ENCODE measurements around the gene AFAP1L1.

AFAP1L1 gene

DNA sequence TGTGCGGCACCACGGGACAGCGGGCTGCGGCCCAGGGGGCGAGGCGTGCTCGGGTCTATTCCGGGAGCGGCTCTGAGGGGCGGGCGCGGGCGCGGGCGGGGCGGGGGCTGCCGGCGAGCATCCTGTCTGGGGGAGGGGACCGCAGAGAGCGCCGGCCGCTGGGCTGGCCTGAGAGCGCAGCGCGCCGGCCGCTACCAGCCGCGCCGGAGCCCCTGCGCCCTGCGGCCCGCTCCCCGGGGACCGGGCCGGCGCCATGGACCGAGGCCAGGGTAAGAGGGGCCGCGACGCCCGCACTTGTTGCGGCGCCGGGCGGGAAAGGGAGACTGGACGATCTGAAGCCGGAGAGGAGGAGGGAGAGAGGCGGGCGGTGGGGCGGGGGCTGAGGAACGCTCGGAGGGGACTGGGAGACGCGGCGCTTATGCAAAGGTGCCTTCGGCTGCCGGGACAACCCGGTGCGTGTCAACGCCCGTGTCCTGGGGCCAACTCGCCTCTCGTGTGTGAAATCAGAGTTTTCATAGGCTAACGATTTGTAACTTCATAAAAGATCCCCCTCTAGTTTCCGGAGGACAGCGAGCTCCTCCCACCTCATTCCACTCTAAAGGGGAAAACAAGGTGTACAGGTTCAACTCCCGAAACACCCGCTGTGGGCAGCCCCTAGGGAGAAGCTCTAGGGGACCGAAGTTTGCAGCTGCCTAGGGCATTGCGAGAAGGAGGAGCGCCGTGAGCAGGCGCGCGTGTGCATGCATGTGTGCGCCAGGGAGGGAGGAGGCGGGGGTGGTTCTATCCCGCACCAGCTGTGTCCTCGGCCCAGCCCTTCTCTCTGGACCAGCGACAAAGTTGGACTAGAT, at the start of gene AFAP1L1:
AFAP1L1 (plus strand) TSS at position 144 of the 848 bp plus-strand sequence; CDS start at position 254, 110 bp downstream.
- peak; percentile 29 for DNase-seq (ENCODE audit: low spot score)

- peak; percentile 44 for DNase-seq (ENCODE audit: low spot score)
Measured at GRCh38 chr5:149223081-149223848, 48.4 kb upstream of the AFAP1L1 start.

- DNase-seq (ENCODE audit: low spot score) = no peak
Measured at GRCh38 chr5:149224282-149224681, 47.4 kb upstream of the AFAP1L1 start.

DNA sequence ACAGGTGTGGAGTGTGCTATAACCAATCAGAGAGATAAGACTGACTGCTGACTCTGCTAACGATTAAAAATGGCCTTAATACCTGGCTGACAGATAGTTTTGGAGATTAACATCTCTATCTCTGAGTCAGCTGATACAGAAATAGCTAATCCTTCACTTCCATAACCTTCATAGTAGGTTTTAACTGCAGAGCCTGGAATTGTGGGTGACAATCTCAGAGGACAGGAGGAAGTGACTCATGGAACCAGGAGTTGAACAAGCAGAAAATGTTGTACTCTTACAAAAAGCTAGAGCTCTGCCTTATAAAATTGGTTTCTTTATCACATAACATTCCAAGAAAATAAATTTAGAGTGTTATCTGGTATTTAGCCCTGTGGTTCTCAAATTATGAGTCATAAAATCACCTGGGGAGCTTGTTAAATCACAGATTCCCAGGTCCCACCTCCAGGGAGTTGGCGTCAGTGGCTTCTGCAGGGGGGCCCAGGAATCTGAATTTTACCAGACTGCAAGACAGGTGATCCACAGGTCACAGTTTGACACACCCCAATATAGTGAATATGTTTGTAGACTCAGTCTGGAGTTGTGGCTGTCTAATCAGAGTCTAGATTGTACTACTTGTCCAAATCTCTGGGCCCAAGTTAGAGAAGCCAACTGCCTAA, 44.4 kb upstream of the AFAP1L1 start:
- no peak for DNase-seq (ENCODE audit: low spot score)

- DNase-seq (ENCODE audit: low spot score) = peak; percentile 91
Measured at GRCh38 chr5:149228618-149229297, 42.9 kb upstream of the AFAP1L1 start.

DNA sequence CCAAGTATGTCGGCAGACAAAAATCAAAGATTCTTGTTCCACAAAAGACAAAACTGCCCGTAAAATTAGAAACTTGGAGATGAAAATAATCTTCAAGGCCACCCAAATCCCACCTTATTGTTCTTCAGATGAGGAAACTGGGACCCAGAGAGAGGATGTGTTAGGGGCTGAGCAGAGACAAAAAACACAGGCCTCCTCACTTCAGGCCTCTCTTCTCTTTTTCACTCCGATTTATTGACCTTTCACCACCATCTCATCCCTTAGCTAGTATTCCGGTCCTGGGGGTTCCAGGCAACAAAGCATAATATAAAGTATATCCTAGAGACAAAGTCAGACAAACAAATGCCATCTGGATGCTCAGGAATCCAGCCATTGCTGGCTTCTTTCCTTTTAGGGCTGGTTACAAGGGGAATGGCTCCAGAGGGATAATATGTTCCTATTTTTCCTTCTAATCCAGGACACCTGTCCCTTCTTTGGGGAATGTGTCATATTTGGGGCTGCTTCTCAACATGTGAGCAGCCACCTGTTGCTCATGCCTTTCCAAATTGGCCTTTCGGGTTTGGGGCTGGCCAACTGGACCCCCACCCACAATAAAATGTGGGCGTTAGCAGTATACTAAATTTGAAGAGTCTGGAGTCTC, 42.2 kb upstream of the AFAP1L1 start:
- no peak for DNase-seq (ENCODE audit: low spot score)

DNA sequence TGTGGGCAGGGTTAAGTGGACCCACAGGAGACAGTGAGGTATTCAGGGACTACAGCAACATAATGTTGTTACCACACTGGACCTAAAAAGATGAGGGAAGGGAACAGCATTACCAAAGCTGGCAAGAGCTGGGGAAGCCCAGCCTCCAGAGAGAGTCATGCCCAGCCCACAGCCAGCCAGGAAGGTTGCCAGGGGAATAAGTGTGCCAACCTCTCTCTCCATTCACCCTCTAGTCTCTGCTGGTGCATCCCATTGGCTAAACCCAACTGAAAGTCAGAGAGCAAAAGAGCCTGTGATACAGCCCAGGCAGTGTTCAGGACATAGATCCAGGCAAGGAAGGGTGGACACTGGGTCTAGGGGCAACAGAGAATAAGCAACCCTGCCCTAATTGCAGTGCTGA, 35.8 kb upstream of the AFAP1L1 start:
- peak; percentile 60 for DNase-seq (ENCODE audit: low spot score)

- DNase-seq (ENCODE audit: low spot score) = no peak
Measured at GRCh38 chr5:149237662-149238061, 34.0 kb upstream of the AFAP1L1 start.

DNA sequence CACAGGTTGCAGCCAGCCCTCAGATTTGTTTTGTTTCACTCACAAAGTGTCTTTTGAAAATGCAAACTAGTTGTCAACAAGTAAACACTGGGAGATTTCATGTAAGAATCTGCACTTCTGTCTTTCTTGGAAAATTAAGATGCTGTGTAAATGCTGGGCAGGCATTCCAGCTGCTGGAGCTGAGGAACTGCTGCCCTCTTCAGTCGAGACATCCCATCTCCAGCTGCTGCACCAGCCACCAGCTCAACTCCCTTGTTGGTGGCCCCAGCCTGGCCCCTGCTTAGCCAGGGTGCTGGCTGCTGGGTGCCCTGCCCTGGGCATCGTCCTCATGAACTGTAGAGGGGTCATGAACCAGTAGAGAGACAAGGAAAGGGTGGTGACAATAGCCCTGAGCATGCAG, 33.1 kb upstream of the AFAP1L1 start:
- DNase-seq (ENCODE audit: low spot score) = no peak

- DNase-seq (ENCODE audit: low spot score) = no peak
Measured at GRCh38 chr5:149239917-149240316, 31.7 kb upstream of the AFAP1L1 start.

DNA sequence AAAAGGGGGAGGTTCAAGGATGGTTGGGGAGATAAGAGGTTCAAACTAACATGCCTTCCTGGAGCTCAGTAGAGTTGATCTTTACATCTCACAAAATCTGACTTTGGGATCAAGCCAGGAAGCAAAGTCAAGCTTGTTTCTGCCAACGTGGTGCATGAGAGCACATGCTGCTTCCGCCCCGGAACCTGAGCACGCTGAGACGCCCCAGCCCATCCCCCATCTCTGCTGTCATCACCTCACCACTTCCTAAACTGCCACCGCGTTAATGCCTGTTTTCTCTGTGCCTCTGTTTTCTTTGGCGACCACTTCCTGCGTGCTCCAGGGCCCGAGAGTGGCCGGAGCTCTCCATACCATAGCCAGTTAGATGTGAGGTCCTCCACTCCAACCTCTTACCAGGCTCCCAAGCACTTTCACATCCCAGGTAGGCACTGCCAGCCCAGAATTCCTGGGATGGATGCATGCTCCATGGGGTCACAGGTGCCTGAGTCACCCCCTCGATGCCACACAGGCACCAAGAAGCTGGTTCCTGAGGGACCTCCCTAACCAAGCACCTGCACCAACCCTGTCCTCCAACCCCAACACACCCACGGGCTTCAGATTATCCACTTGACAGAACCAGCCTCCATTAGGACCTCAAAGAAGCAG, 31.2 kb upstream of the AFAP1L1 start:
- DNase-seq (ENCODE audit: low spot score) = no peak

DNA sequence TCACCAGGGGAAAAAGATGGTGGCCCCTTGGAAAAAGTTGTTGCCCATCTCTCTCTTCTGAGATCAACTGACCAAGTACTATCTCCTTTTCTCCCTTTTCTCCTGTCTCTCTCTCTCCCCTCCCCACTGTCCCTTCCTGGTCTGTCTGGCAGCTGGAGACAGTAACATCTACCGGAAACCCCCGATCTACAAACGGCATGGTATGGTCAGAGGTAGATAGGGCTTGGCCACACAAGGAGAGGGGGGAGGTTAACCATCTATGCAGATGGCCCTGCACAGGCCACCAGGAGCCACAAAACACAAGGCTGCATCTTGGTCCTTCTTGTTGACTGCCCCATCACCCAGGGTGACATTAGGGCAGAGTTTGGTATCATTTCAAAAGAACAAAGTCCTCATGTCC, 29.3 kb upstream of the AFAP1L1 start:
- DNase-seq (ENCODE audit: low spot score) = no peak

DNA sequence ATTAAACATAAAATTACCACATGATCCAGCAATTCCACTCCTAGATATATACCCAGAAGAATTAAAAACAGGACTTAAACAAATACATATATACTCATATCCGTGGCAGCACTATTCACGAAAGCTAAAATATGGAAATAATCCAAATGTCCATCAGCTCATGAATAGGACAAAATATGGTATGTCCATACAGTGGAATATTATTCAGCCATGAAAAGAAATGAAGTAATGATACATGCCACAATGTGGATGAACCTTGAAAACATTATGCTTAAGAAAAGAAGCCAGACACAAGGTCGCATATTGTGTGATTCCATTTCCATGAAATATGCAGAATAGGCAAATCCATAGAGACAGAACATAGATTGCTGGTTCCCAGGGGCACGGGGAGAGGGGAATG, 24.8 kb upstream of the AFAP1L1 start:
- no peak for DNase-seq (ENCODE audit: low spot score)

DNA sequence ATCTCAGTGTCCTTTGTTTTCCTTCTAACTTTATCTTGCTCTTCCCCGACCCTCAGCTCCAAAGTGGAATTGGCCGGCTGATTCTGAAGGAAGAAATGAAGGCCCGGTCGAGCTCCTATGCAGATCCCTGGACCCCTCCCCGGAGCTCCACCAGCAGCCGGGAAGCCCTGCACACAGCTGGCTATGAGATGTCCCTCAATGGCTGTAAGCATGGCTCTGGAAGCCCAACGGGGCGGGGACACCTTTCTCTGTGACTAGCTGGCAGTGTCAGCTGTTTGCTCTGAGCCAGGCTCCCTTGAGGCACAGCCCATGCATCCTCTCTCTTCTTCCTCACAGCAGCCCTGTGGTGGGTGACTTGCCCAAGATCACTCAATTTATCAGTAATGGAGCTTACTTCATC, 23.9 kb upstream of the AFAP1L1 start:
- DNase-seq (ENCODE audit: low spot score) = no peak

DNA sequence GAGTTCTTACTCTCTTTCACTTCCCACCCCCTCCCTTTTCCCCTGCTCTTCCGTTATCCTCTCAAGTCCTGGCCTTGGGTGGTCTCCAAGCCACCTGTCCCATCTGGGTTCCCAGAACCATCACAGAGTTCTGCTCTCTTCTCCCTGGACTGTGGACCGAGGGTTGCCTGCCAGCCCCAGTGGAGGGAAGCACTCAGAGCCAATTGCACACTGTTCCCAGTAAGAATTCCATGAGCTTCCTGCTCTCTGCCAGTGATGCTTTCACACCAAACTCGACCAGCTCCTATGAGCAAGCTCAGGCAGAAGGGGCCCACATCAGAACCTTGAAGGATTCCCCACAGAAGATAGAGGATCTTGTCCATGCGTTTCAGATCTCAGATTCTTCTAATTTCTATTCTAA, 20.1 kb upstream of the AFAP1L1 start:
- DNase-seq (ENCODE audit: low spot score) = no peak

GRCh38 chr5:149254506-149254905, 17.2 kb upstream of the AFAP1L1 start:
- DNase-seq (ENCODE audit: low spot score) = no peak

DNA sequence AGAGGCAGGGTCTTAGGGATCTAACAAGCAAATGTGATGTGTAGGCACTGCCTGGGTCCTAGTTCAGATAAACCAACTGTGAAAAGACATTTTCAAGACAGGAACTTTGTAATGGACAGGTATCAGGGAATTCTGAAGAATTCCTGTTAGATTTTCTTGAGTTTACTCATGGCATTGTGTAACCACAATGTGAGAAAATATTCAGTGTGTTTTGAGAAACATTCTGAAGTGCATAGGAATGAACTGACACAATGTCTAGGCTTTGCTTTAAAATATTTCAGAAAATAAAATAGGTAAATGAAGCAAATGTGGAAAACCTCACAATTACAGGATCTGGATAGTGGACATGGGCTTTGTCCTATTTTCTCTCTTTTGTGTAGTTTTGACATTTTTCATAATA, 15.2 kb upstream of the AFAP1L1 start:
- no peak for DNase-seq (ENCODE audit: low spot score)

DNA sequence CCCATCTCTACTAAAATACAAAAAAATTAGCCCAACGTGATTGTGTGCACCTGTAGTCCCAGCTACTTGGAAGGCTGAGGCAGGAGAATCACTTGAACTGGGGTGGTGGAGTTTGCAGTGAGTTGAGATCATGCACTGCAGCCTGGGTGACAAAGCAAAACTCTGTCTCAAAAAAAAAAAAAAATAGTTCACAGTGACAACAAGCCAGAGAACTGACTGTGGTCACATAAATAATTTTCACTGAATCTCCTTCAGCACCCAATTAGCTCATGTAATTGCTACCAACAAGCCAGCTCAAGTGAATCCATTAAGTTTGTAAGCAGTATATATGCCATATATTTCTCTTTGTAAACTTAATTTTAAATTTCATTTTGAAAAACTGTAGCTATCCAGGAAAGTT, 14.5 kb upstream of the AFAP1L1 start:
- no peak for DNase-seq (ENCODE audit: low spot score)

DNA sequence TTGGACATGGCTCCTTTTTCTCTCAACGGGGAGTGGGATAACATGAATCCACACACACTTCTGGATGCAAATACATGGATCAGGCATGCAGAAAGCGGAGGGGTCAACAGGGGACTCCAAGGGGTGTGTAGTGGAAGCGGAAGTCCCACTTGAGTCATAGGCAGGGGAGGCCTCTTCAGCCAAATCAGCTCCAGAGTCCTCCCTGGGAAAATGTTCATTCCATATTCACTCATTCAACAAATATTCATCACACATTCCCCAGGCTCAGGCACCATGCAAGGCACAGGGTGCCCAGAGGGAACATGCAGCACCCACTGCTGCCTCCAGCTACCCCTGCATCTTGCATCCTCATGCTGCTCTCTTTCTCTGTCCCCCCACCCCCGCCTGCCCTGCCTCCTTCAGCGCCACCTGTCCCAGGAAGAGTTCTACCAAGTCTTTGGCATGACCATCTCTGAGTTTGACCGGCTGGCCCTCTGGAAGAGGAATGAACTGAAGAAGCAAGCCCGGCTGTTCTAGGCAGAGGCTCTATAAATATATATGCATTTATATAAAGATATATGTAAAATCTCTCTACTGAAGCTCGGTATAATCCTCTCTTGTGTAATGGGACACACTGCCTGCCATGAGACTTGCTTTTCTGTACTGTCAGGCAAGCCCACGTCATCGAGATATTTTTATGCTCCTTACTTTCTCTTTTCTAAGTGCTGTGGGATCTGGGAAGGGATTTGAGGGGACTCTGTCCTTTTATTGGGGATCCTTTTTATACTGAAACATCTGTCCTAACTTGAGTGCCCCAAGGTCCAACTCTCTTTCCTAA, 13.6 kb upstream of the AFAP1L1 start:
- no peak for DNase-seq (ENCODE audit: low spot score)

DNA sequence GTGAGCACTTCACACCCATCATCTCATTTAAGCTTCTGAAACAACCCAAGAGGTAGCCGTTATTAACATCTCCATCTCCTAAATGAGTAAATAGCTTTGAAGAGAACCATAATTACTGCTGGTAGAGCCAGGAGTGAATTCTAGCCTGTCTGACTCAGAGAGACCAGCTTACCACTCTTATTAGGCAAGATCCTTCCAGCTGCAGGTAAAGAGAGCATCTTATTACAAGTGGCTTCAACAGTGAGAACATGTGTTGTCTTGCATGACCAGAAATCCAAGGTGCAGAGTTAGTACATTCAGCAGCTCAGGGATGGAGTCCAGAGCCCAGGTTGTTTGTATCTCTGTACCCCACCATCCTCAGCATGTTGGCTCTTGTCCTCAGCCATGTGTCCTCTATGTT, 10.9 kb upstream of the AFAP1L1 start:
- DNase-seq (ENCODE audit: low spot score) = no peak
